Ectodermal cell (in vitro differentiated cells): ENCODE measurements around the gene MBD5.
"Not testable (repeated sequence)": the region's sequence is repeated elsewhere in the genome, so short reads cannot be mapped to it uniquely, and the experiment has no call there.

Experiments
- H3K27ac ChIP-seq: 2 replicates; pipeline ENCODE4 v1.7.0; 2013; ENCODE audit warnings: mild to moderate bottlenecking, low read depth, low read length; ENCODE audit not compliant: insufficient read depth, poor library complexity, severe bottlenecking
- H3K27me3 ChIP-seq: 2 replicates; pipeline ENCODE4 v1.7.0; 2013; ENCODE audit warnings: mild to moderate bottlenecking, low read length; ENCODE audit not compliant: insufficient read depth, control insufficient read depth, poor library complexity, severe bottlenecking
- H3K36me3 ChIP-seq: one replicate; pipeline ENCODE4 v1.7.0; 2013; ENCODE audit warnings: low read length; ENCODE audit not compliant: control insufficient read depth, insufficient read depth
- H3K4me1 ChIP-seq: one replicate; pipeline ENCODE4 v1.7.0; 2013; ENCODE audit warnings: low read length; ENCODE audit not compliant: control insufficient read depth, insufficient read depth
- H3K4me3 ChIP-seq: 2 replicates; pipeline ENCODE4 v1.7.0; 2013; ENCODE audit warnings: low read depth, low read length, control low read depth; ENCODE audit not compliant: insufficient read depth
- H3K9me3 ChIP-seq: 2 replicates; pipeline ENCODE4 v1.7.0; 2013; ENCODE audit warnings: mild to moderate bottlenecking, low read length, moderate library complexity; ENCODE audit not compliant: control insufficient read depth
- WGBS, 2 experiments: methylation state at CpG; one replicate each; pipeline ENCODE4 v1.1.7; 2013; ENCODE audit warnings: missing lambda C conversion rate in 2 of 2; 5-methylcytosine and 5-hydroxymethylcytosine counted together

MBD5 gene

GRCh38 chr2:148531235-148531634 is 510.3 kb downstream of the MBD5 start:
- WGBS, 2 experiments, result 95 to 99% methylated on average over 7 of the region's 7 CpGs
- H3K4me1 ChIP-seq, result peaks cover 5% of the 10 kb centered on the region
- no peaks in the 10 kb centered on the region for H3K36me3 ChIP-seq
- H3K27me3 ChIP-seq, result no peaks in the 10 kb centered on the region
- H3K4me3 ChIP-seq, result no peak overlapping the region
- H3K9me3 ChIP-seq, result no peaks in the 10 kb centered on the region
- no peak overlapping the region for H3K27ac ChIP-seq

- Histone ChIP-seq H3K36me3 (no peaks in the 10 kb centered on the region), H3K4me1 (peaks cover 5% of the 10 kb centered on the region), H3K27ac (no peak overlapping the region), H3K27me3 (no peaks in the 10 kb centered on the region), H3K4me3 (no peak overlapping the region), H3K9me3 (no peaks in the 10 kb centered on the region)
- 91 to 92% methylated on average over 13 of the region's 13 CpGs for WGBS, 2 experiments
Observed at GRCh38 chr2:148531669-148532428, 511.0 kb downstream of the MBD5 start.

GRCh38 chr2:148533004-148533403 is 512.1 kb downstream of the MBD5 start:
- H3K27ac ChIP-seq, result no peak overlapping the region
- no peak overlapping the region for H3K4me3 ChIP-seq
- H3K9me3 ChIP-seq, result no peaks in the 10 kb centered on the region
- 93 to 95% methylated on average over 8 of the region's 8 CpGs for WGBS, 2 experiments
- no peaks in the 10 kb centered on the region for H3K27me3 ChIP-seq
- peaks cover 5% of the 10 kb centered on the region for H3K4me1 ChIP-seq
- H3K36me3 ChIP-seq, result no peaks in the 10 kb centered on the region

GRCh38 chr2:148533685-148534084 is 512.8 kb downstream of the MBD5 start:
- no peak overlapping the region for H3K27ac ChIP-seq
- H3K27me3 ChIP-seq, result no peaks in the 10 kb centered on the region
- H3K36me3 ChIP-seq, result no peaks in the 10 kb centered on the region
- peaks cover 5% of the 10 kb centered on the region for H3K4me1 ChIP-seq
- no peaks in the 10 kb centered on the region for H3K9me3 ChIP-seq
- no peak overlapping the region for H3K4me3 ChIP-seq
- WGBS, 2 experiments, result 92 to 94% methylated on average over 3 of the region's 3 CpGs

GRCh38 chr2:148534416-148535204 is 513.7 kb downstream of the MBD5 start:
- Histone ChIP-seq H3K4me1 (peaks cover 5% of the 10 kb centered on the region), H3K27me3 (no peaks in the 10 kb centered on the region), H3K4me3 (no peak overlapping the region), H3K27ac (no peak overlapping the region), H3K9me3 (no peaks in the 10 kb centered on the region), H3K36me3 (no peaks in the 10 kb centered on the region)
- WGBS, 2 experiments, result 79 to 81% methylated on average over 12 of the region's 12 CpGs

GRCh38 chr2:148538375-148538774 is 517.5 kb downstream of the MBD5 start:
- H3K9me3 ChIP-seq, result no peaks in the 10 kb centered on the region
- whole genome bisulfite sequencing, 2 experiments, result 71 to 96% methylated on average over 1 of the region's 1 CpG
- H3K36me3 ChIP-seq, result no peaks in the 10 kb centered on the region
- H3K4me1 ChIP-seq, result peaks cover 5% of the 10 kb centered on the region
- no peak overlapping the region for H3K27ac ChIP-seq
- H3K4me3 ChIP-seq, result no peak overlapping the region
- no peaks in the 10 kb centered on the region for H3K27me3 ChIP-seq

GRCh38 chr2:148540022-148540421 is 519.1 kb downstream of the MBD5 start:
- H3K27ac ChIP-seq, result no peak overlapping the region
- WGBS, 2 experiments, result 93 to 95% methylated on average over 8 of the region's 8 CpGs
- H3K4me3 ChIP-seq, result no peak overlapping the region
- H3K9me3 ChIP-seq, result no peaks in the 10 kb centered on the region
- no peaks in the 10 kb centered on the region for H3K36me3 ChIP-seq
- H3K27me3 ChIP-seq, result no peaks in the 10 kb centered on the region
- peaks cover under 1% of the 10 kb centered on the region for H3K4me1 ChIP-seq

GRCh38 chr2:148541792-148542191 is 520.9 kb downstream of the MBD5 start:
- Histone ChIP-seq H3K9me3 (no peaks in the 10 kb centered on the region), H3K4me3 (no peak overlapping the region), H3K36me3 (no peaks in the 10 kb centered on the region), H3K4me1 (no peaks in the 10 kb centered on the region), H3K27me3 (no peaks in the 10 kb centered on the region), H3K27ac (no peak overlapping the region)
- WGBS, 2 experiments, result 96 to 98% methylated on average over 3 of the region's 3 CpGs

- no peaks in the 10 kb centered on the region for H3K9me3 ChIP-seq
- WGBS, 2 experiments, result 88 to 89% methylated on average over 6 of the region's 6 CpGs
Observed at GRCh38 chr2:148542614-148543013, 521.7 kb downstream of the MBD5 start.

GRCh38 chr2:148543088-148543540 is 522.2 kb downstream of the MBD5 start:
- not testable (repeated sequence) for H3K4me1 ChIP-seq, H3K27ac ChIP-seq, H3K4me3 ChIP-seq, H3K27me3 ChIP-seq, H3K36me3 ChIP-seq, H3K9me3 ChIP-seq
- 94 to 96% methylated on average over 5 of the region's 5 CpGs for WGBS, 2 experiments

More at GRCh38 chr2:148542614-148543013, 521.7 kb downstream of the MBD5 start:
- Histone ChIP-seq H3K36me3 (no peaks in the 10 kb centered on the region), H3K4me3 (no peak overlapping the region), H3K4me1 (no peaks in the 10 kb centered on the region), H3K27me3 (no peaks in the 10 kb centered on the region), H3K27ac (no peak overlapping the region)
